MCF 10A (cell line): ENCODE data around the gene APEH. TPM values are rescaled to one million over a fixed set of nuclear protein-coding genes. Genes with fewer than 3 reads are reported as not detected.

Source experiments
- BruUV-seq: library from RNA; stranded (reverse); fragments of 400-500 nt; replicated peaks from 2 replicates; lab custom pipeline; 2021; lab: Mats Ljungman, UMichigan
- CTCF ChIA-PET: fragments of 300-600 bp; sonication (Branson Sonifier 250); formaldehyde crosslinking; extraction: SDS; loops from one replicate; lab custom pipeline; 2021; ENCODE audit warnings: antibody characterized with exemption, inconsistent platforms; lab: Yijun Ruan, JAX
- POLR2A ChIA-PET: fragments of 300-600, 350-650 bp; sonication (Branson Sonifier 250); formaldehyde crosslinking; extraction: SDS; loops from one replicate; lab custom pipeline; 2020; ENCODE audit warnings: antibody characterized with exemption, inconsistent platforms; lab: Yijun Ruan, JAX
- DNase-seq: peaks from one replicate; pipeline ENCODE4 v3.0.0-alpha.2; 2018; ENCODE audit not compliant: unreplicated experiment
- H3K27ac Mint-ChIP-seq: one replicate; pipeline ENCODE4 v1.8.0; 2022; ENCODE audit warnings: mild to moderate bottlenecking, low read depth, mixed read lengths; ENCODE audit not compliant: unreplicated experiment
- H3K27me3 Mint-ChIP-seq: one replicate; pipeline ENCODE4 v1.8.0; 2022; ENCODE audit warnings: mixed read lengths; ENCODE audit not compliant: insufficient read depth, unreplicated experiment
- H3K36me3 Mint-ChIP-seq: one replicate; pipeline ENCODE4 v1.8.0; 2022; ENCODE audit warnings: mild to moderate bottlenecking, moderate library complexity, mixed read lengths; ENCODE audit not compliant: insufficient read depth, unreplicated experiment
- H3K4me1 Mint-ChIP-seq: one replicate; pipeline ENCODE4 v1.8.0; 2022; ENCODE audit warnings: mixed read lengths; ENCODE audit not compliant: insufficient read depth, unreplicated experiment
- H3K4me3 Mint-ChIP-seq: one replicate; pipeline ENCODE4 v1.8.0; 2022; ENCODE audit warnings: mild to moderate bottlenecking, moderate library complexity, mixed read lengths; ENCODE audit not compliant: unreplicated experiment
- H3K9me3 Mint-ChIP-seq: one replicate; pipeline ENCODE4 v1.8.0; 2022; ENCODE audit warnings: mixed read lengths; ENCODE audit not compliant: unreplicated experiment
- CTCF ChIP-seq: fragments of 200-600 bp; IDR thresholded peaks from one replicate; pipeline ENCODE4 v1.8.0; 2022; ENCODE audit warnings: antibody characterized with exemption, mild to moderate bottlenecking; ENCODE audit not compliant: unreplicated experiment
- intact Hi-C: fragments of 100-400 bp; cut with micrococcal nuclease; formaldehyde crosslinking; loops from 2 replicates; pipeline ENCODE4 v1.14.1; 2022
- total RNA-seq: library from RNA; stranded (reverse); gene quantifications from 2 replicates; pipeline ENCODE4 v1.2.3, GENCODE V29; 2022

Gene APEH
- total RNA-seq, 1 experiment from 2014 or later, result 127 TPM

- DNase-seq, result peak; percentile 31
- no TSS peak for BruUV-seq
- intact Hi-C loops, result no loop called here
- Mint-ChIP-seq H3K9me3 (no peaks in the 10 kb centered on the region), H3K4me3 (no peak overlapping the region), H3K4me1 (peaks cover 18% of the 10 kb centered on the region), H3K36me3 (no peaks in the 10 kb centered on the region), H3K27me3 (no peaks in the 10 kb centered on the region), H3K27ac (no peak overlapping the region)
- TF ChIP-seq CTCF, result no peak
- ChIA-PET CTCF (interaction anchor here (1.2 to 4.8 kb wide), 3 partner anchors 124 to 128 kb away, joined by 3 to 24 read pairs (median 4); no protein-coding TSS in a partner anchor), POLR2A (no interaction called here)
Measured at GRCh38 chr3:49665822-49666519, 8.2 kb upstream of the APEH start.

- ChIA-PET CTCF (interaction anchor here (1.2 to 4.8 kb wide), 3 partner anchors 124 to 129 kb away, joined by 3 to 24 read pairs (median 4); no protein-coding TSS in a partner anchor), POLR2A (no interaction called here)
- H3K4me1 Mint-ChIP-seq, result peaks cover 12% of the 10 kb centered on the region
- DNase-seq, result no peak
- H3K9me3 Mint-ChIP-seq, result no peaks in the 10 kb centered on the region
- BruUV-seq, result no TSS peak
- intact Hi-C loops, result no loop called here
- H3K27me3 Mint-ChIP-seq, result no peaks in the 10 kb centered on the region
- TF ChIP-seq CTCF, result no peak
- H3K4me3 Mint-ChIP-seq, result no peak overlapping the region
- no peaks in the 10 kb centered on the region for H3K36me3 Mint-ChIP-seq
- no peak overlapping the region for H3K27ac Mint-ChIP-seq
Measured at GRCh38 chr3:49666592-49666991, 7.6 kb upstream of the APEH start.

- BruUV-seq, result no TSS peak
- POLR2A ChIA-PET, result no interaction called here
- intact Hi-C loops, result no loop called here
- TF ChIP-seq CTCF, result no peak
- Mint-ChIP-seq H3K4me3 (no peak overlapping the region), H3K27ac (no peak overlapping the region), H3K36me3 (no peaks in the 10 kb centered on the region), H3K27me3 (no peaks in the 10 kb centered on the region), H3K9me3 (no peaks in the 10 kb centered on the region), H3K4me1 (peaks cover 18% of the 10 kb centered on the region)
- CTCF ChIA-PET, result interaction anchor here (4.8 kb wide), 1 partner anchor 128 kb away, joined by 24 read pairs; no protein-coding TSS in a partner anchor
- no peak for DNase-seq
Measured at GRCh38 chr3:49667701-49668413, 6.3 kb upstream of the APEH start.

- POLR2A ChIA-PET, result interaction anchor here (1.1 to 1.9 kb wide), 3 partner anchors 56 to 129 kb away, joined by 3 to 19 read pairs (median 3); partner anchors contain the start of gene GMPPB
- CTCF ChIA-PET, result interaction anchor here (5.3 kb wide), 1 partner anchor 129 kb away, joined by 232 read pairs; no protein-coding TSS in a partner anchor
- no peak for DNase-seq
- no peaks in the 10 kb centered on the region for H3K36me3 Mint-ChIP-seq
- no peak for TF ChIP-seq CTCF
- H3K27ac Mint-ChIP-seq, result no peak overlapping the region
- no peak overlapping the region for H3K4me3 Mint-ChIP-seq
- H3K27me3 Mint-ChIP-seq, result no peaks in the 10 kb centered on the region
- peaks cover 18% of the 10 kb centered on the region for H3K4me1 Mint-ChIP-seq
- H3K9me3 Mint-ChIP-seq, result no peaks in the 10 kb centered on the region
- BruUV-seq, result no TSS peak
- intact Hi-C loops, result no loop called here
Measured at GRCh38 chr3:49668414-49668797, 5.7 kb upstream of the APEH start.
